ENCODE measurements around the gene SKI. TPM values are rescaled to one million over a fixed set of nuclear protein-coding genes. Genes with fewer than 3 reads are reported as not detected.

Gene SKI
- total RNA-seq, 1 experiment from 2014 or later: 53.7 TPM

DNA sequence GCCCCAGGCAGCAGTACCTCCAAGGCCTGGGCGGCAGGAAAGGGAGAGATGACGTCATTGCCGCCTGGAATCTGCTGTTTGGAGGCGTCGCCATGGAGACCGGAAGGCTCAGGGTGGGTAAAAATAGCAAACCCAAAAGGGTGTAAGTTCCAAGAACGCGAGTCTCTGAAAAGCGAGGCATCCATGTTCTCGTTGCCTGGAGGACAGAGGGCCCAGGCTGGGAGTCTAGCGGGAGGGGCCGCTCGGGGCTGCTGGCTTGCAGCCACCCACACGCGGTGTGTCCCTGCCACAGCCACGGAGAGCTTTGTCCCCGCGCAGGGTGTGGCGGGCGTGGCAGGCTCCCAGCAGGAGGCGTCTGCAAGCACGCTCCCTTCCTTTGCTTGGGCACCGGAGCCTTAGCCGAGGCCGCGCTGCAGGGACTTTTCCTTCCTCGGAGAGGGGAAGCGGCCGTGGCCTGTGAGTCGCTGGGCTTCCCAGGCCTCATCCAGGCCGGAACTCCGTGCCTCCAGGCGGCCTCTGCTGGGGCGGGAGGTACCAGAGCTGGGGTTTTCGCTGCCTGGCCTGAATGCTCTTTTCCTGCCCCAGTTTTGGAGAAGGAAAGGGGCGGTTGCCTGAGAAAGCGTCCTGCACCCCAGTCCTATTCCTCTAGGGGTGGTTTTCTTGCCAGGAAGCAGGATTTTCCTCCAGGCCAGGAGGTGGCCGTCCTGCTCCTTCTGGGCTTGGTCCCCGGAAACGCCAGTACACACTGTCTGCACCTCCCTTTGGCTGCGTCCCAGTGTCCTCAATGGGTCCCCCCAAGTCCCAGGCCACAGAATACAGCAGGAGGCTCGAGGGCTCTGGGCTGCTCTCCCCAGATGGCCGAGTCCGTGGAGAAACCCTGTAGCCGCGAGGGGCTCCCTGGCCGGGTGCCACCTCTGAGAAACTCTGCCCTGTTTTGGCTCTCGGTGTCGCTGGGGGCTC lies 15.3 kb upstream of the SKI start:
- H3K27me3 Mint-ChIP-seq (ENCODE audit: insufficient read depth, unreplicated experiment): no peaks in the 10 kb centered on the region
- intact Hi-C loops (cut with micrococcal nuclease): loop anchor here (1.0 kb wide), 2 partner anchors 17 to 168 kb away; no protein-coding TSS in a partner anchor
- peaks cover 14% of the 10 kb centered on the region for H3K4me1 Mint-ChIP-seq (ENCODE audit: insufficient read depth, unreplicated experiment)
- BruUV-seq (replicated peaks): no TSS peak
- TF ChIP-seq, protein P1, sequence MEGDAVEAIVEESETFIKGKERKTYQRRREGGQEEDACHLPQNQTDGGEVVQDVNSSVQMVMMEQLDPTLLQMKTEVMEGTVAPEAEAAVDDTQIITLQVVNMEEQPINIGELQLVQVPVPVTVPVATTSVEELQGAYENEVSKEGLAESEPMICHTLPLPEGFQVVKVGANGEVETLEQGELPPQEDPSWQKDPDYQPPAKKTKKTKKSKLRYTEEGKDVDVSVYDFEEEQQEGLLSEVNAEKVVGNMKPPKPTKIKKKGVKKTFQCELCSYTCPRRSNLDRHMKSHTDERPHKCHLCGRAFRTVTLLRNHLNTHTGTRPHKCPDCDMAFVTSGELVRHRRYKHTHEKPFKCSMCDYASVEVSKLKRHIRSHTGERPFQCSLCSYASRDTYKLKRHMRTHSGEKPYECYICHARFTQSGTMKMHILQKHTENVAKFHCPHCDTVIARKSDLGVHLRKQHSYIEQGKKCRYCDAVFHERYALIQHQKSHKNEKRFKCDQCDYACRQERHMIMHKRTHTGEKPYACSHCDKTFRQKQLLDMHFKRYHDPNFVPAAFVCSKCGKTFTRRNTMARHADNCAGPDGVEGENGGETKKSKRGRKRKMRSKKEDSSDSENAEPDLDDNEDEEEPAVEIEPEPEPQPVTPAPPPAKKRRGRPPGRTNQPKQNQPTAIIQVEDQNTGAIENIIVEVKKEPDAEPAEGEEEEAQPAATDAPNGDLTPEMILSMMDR (IDR thresholded peaks at IDR 0.05; ENCODE audit: unreplicated experiment): peak; percentile 13
- peak overlapping the region; percentile 83 for H3K27ac Mint-ChIP-seq (ENCODE audit: low read depth, unreplicated experiment)
- ChIA-PET CTCF (interaction anchor here (0.8 to 5.0 kb wide), 6 partner anchors 17 to 199 kb away, joined by 3 to 27 read pairs (median 6); partner anchors contain the start of gene FAAP20), POLR2A (interaction anchor here (0.7 to 2.0 kb wide), 4 partner anchors 16 to 179 kb away, joined by 3 to 15 read pairs (median 8); partner anchors contain the start of genes MORN1, RER1 and SKI)
- no peaks in the 10 kb centered on the region for H3K9me3 Mint-ChIP-seq (ENCODE audit: unreplicated experiment)
- H3K36me3 Mint-ChIP-seq (ENCODE audit: insufficient read depth, unreplicated experiment): no peaks in the 10 kb centered on the region
- DNase-seq (ENCODE audit: unreplicated experiment): peak; percentile 89
- peak overlapping the region; percentile 16 for H3K4me3 Mint-ChIP-seq (ENCODE audit: unreplicated experiment)

DNA sequence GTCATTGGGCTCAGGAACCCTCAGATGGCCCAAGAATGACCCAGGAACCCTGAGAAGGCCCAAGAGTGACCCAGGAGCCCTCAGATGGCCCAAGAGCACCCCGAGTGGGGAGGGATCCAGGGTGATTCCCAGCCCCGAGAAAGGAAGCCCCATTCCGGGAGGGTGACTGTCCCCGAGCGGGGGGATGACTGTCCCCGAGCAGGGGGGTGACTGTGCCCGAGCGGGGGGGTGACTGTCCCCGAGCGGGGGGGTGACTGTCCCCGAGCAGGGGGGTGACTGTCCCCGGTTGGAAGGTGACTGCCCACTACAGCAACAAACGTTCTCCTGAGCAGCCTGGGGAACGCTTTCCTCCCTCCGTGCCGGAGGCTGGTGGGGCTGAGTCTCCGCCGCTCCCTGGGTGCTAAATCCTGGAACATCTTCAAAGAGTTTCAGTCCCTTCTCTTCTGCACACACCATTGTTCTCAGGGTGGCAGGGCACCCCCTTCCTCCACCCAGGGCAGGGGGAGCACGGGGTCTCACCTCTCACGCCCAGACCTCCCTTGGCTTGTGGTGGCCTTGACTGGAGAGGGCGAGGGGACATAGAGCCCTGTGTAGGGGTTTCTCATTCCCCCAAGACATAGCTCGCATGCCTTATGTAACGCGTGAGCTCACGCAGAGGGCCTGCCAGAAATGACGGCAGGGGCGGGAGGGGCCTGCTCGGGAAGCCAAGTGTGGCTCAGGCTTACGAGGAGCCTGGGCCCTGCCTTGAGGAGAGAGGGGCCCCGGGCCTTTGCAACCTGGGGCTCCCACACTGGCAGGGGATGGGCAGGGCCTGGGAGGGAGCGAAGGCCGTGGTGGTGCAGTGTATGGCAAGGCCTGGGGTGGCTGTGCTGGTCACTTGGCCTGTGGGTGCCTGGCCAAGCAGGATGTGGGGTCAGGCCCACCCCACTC lies 14.3 kb upstream of the SKI start:
- TF ChIP-seq, protein P1 (IDR thresholded peaks at IDR 0.05; ENCODE audit: unreplicated experiment): no peak
- DNase-seq (ENCODE audit: unreplicated experiment): no peak
- Mint-ChIP-seq H3K9me3 (ENCODE audit: unreplicated experiment) (peaks cover 4% of the 10 kb centered on the region), H3K4me3 (ENCODE audit: unreplicated experiment) (peak overlapping the region; percentile 16), H3K36me3 (ENCODE audit: insufficient read depth, unreplicated experiment) (no peaks in the 10 kb centered on the region), H3K4me1 (ENCODE audit: insufficient read depth, unreplicated experiment) (peaks cover 6% of the 10 kb centered on the region), H3K27me3 (ENCODE audit: insufficient read depth, unreplicated experiment) (no peaks in the 10 kb centered on the region), H3K27ac (ENCODE audit: low read depth, unreplicated experiment) (peak overlapping the region; percentile 83)
- no TSS peak for BruUV-seq (replicated peaks)
- POLR2A ChIA-PET: no interaction called here
- CTCF ChIA-PET: no interaction called here
- intact Hi-C loops (cut with micrococcal nuclease): loop anchor here (1.0 kb wide), 1 partner anchor 167 kb away; no protein-coding TSS in a partner anchor

DNA sequence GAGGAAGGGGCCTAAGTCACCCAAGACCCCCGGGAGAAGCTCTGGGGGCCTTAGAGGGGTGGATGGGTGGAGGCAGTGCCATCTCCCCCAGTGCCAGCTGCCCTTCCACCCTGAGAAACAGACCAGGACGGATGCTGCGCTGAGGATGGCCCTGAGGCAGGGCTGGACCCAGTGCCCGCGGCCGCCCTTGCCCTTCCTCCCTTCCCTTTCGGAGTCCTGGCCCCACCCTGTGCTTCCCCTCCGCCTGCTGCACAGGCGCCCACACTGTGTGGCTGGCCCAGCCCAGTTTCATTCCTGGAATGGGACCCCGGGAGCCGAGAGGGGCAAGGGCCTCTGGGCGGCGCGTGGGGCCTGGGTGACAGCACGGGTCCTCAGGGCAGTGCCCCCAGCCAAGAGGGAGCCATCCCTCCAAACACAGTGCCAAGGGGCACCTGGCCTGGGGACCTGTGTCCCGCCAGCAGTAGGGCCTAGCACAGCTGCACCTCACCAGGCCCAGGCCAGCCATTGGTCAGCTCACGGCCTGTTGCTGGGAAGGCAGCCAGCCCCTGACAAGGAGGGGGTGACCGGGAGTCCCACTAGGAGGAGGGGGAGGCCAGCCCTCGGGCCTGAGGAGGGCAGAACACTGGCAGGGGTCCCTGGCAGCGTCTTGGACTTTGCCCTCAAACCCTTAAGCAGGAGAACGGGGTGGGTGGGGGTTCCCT lies 13.4 kb upstream of the SKI start:
- Mint-ChIP-seq H3K27me3 (ENCODE audit: insufficient read depth, unreplicated experiment) (no peaks in the 10 kb centered on the region), H3K9me3 (ENCODE audit: unreplicated experiment) (peaks cover 9% of the 10 kb centered on the region), H3K27ac (ENCODE audit: low read depth, unreplicated experiment) (no peak overlapping the region), H3K36me3 (ENCODE audit: insufficient read depth, unreplicated experiment) (no peaks in the 10 kb centered on the region), H3K4me1 (ENCODE audit: insufficient read depth, unreplicated experiment) (no peaks in the 10 kb centered on the region), H3K4me3 (ENCODE audit: unreplicated experiment) (no peak overlapping the region)
- intact Hi-C loops (cut with micrococcal nuclease): no loop called here
- ChIA-PET POLR2A (no interaction called here), CTCF (no interaction called here)
- DNase-seq (ENCODE audit: unreplicated experiment): no peak
- no TSS peak for BruUV-seq (replicated peaks)
- TF ChIP-seq, protein P1 (IDR thresholded peaks at IDR 0.05; ENCODE audit: unreplicated experiment): no peak

Data from MCF 10A (cell line).